CD4-positive, alpha-beta T cell treated with Interferon gamma for 1 hour (primary cell): ENCODE measurements around the gene TMEM87B.
"Not testable (repeated sequence)": the region's sequence is repeated elsewhere in the genome, so short reads cannot be mapped to it uniquely, and the experiment has no call there.

Experiments used
- DNase-seq: peaks from one replicate; pipeline ENCODE4 v3.0.0-alpha.2; 2020

The TMEM87B gene

DNA sequence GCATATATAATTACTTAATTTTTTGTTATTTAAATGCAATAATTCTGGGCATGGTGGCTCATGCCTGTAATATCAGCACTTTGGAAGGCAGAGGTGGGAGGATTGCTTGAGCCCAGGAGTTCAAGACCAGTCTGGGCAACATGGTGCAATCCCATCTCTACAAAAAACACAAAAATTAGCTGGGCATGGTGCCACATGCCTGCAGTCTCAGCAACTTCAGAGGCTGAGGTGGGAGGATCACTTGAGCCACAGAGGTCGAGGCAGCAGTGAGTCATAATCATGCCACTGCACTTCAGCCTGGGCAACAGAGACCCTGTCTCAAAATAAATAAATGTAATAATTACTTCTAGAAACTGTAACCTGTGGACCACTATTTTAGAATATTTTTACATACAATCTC, 21.5 kb upstream of the TMEM87B start:
- DNase-seq = no peak

DNA sequence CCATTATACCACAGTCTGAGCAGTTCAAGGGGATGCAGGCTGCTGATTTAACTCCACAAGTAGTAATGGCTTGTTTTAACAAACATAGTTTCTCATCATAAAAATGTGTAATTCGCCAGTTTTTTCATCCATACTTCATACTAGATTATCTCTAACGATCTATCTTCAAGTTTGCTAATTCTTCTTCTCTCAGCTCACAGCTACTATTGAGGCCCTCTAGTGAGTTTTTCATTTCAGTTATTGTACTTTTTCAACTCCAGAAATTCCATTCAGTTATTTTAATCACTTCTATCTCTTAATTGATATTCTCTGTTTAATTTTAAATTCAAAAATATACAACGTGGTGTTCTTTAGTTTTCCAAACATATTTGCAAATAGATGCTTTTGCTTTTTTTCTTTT, 20.1 kb upstream of the TMEM87B start:
- no peak for DNase-seq

DNA sequence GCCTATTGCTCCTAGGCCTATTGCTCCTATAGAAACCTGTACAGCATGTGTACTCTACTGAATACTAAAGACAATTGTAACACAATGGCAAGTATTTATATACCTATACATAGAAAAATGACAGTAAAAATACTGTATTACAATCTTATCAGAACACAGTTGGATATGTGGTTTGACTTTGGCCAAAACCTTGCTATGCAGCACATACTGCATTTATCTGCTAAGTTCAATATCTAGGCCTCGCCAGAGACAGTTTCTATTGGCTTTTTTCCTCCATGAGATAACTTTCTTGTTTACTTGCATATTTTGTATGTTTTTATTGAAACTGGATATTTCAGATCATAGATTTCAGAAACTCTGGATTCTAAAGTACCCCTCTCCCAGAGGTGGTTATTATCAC, 19.3 kb upstream of the TMEM87B start:
- DNase-seq = no peak

DNA sequence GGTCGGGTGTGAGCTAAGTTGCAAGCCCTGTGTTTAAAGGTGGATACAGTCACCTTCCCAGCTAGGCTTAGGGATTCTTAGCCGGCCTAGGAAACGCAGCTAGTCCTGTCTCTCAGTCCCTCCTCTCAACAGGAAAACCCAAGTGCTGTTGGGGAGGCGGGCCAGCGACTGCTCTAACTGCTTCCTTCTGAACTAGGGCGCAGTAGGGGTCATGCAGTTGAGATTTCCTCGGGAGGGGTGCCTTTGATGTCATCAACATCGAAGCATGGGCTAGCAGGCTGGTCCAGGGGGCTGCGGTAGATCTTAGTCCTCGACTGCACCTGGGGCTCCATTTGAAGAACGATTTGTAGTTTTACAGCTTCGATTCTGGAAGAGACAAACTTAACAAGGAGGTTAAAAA, 15.5 kb upstream of the TMEM87B start:
- DNase-seq = not testable (repeated sequence)

DNA sequence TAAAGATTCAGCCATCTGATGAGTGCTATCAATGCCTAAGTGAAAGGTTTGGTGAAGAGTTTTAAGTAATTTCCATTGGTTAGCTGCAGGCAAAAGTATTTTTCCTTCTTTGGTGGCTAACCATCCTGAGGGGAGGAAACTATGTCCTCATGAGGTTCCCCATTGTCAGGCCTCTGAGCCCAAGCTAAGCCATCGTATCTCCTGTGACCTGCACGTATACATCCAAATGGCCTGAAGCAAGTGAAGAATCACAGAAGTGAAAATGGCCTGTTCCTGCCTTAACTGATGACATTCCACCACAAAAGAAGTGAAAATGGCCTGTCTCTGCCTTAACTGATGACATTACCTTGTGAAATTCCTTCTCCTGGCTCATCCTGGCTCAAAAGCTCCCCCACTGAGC, 15.0 kb upstream of the TMEM87B start:
- not testable (repeated sequence) for DNase-seq

DNA sequence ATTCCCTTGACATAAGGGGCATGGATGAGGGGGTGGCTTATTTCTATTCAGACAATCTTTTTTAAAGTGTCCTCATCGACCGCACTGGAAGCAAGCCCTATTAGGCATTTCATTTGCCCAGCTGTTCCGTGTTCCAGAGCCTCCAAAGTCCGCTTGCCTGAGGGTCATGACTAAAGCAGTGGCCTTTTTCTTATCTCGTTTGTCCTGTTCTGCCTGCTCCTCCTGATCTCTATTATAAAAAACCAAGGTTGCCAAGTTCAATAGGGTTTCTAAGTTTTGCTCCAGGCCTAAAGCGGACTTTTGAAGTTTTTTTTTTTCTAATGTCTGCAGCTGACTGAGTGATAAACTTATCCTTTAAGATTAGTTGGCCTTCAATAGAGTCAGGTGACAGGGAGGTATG, 13.6 kb upstream of the TMEM87B start:
- DNase-seq = not testable (repeated sequence)

DNA sequence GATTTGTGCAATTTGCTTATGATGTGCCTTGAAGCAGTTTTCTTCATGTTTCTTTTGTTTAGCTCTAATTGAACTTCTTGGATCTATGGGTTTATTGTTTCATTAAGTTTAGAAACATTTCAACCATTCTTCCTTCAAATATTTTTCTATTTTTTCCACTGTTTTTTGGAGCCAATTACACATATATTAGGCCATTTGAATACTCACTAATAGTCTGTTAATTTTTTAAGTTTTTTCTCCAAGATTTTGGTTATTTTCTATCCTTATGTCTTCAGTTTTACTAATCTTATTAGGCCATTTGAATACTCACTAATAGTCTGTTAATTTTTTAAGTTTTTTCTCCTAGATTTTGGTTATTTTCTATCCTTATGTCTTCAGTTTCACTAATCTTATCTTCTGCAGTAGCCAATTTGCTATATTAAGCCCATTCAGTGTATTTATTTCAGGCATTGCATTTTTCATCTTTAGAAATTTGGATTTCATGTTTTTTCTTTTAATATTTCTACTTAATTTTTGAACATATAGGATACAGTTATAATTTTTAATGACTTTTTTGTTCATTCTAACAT, 9.5 kb upstream of the TMEM87B start:
- no peak for DNase-seq

DNA sequence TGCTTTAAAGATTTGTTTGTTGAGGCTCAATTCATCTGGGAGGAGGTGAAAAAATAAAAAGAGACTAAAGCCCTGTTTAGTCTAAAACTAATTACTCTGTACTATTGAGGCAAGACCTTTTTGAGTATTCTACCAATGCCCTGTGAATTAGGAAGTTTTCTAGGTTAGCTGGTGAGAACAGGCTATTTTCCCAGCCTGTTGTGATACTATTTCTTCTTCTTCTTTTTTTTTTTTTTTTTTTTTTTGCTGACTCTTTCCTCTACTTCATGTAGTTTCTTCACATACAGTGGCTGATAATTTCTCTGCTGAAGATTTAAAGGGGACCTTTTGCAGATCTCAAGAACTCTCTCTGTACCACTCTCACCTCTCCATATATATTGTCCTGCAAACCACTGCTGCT, 8.8 kb upstream of the TMEM87B start:
- DNase-seq = no peak

DNA sequence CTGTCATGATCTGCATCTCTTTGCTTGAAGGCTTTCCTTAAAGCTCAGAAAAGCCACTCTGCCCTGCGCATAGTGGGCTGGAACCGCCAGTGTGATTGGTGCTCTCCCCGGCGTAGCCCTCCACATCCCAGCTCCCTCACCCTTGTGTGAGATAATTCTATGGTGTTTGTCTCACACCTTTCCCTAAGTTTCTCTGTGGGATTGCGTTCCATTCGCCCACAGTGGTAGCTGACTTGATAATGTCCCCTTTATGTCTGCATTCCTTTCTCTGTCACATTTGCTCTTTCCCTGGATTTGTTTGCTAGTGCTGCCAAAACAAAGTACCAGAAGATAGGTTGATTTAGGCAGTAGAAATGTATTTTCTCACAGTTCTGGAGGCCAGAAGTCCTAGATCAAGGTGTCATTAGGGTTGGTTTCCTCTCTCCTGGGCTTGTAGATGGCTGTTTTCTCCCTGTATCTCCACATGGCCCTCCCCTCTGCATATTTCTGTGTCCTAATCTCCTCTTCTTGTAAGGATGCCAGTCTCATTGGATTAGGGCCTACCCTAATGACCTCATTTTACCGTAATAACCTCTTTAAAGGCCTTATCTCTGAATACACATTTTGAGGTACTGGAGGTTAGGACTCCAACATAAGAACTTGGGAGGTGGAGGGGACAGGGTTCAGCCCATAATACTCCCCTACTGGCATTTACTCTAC, 7.4 kb upstream of the TMEM87B start:
- DNase-seq = no peak

DNA sequence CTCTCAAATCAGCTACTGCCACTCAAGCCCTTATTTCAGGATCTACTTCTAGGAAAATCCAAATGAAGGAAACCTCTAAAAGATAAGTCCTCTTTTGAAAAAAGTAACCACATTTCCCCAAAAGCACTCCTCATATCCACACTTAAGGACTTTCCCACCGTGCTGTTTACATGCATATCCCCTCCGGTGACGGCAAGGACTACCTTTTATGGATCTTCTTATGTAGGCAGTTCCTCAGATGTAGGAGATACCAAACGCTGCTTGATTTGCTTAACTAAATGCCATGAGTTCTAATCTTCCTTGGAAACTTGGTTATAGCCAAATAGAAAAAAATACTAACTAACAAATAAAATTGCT, 6.9 kb upstream of the TMEM87B start:
- DNase-seq = no peak

DNA sequence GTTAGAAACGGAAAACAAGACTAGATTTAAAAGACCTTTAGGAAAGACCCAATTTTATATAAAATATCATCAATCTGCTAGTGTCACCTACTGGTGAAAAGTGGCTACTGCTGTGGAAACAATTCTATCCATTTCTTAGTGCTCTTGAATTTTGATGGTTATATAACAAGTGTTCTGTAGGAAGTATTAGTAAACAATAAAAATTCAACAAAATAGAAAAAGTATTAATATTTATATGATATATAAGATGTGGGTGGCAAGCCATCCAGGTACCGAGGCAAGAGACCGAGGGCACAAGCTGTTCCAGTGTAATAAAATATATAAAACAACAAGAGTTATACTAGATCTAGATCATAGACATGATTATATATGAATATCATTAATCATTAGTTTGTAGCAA, 6.2 kb upstream of the TMEM87B start:
- DNase-seq = no peak

DNA sequence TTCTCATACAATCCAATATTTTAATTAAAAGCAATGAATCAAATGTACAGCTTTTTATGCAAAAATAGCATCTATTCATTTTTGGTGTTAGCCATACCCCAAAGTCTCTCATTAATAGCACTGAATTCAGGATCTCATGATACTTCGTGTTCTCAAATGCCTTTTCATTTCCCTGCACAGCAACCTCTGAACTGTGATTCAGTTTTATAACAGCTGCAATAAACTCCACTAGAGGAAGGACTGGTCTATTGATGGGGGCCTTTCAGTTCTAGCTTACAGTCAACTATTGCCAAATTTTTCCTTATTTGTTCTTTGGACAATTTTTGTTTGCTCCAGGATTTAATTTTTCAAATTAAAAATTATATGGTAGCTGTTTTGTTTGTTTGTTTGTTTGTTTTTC, 4.8 kb upstream of the TMEM87B start:
- no peak for DNase-seq

DNA sequence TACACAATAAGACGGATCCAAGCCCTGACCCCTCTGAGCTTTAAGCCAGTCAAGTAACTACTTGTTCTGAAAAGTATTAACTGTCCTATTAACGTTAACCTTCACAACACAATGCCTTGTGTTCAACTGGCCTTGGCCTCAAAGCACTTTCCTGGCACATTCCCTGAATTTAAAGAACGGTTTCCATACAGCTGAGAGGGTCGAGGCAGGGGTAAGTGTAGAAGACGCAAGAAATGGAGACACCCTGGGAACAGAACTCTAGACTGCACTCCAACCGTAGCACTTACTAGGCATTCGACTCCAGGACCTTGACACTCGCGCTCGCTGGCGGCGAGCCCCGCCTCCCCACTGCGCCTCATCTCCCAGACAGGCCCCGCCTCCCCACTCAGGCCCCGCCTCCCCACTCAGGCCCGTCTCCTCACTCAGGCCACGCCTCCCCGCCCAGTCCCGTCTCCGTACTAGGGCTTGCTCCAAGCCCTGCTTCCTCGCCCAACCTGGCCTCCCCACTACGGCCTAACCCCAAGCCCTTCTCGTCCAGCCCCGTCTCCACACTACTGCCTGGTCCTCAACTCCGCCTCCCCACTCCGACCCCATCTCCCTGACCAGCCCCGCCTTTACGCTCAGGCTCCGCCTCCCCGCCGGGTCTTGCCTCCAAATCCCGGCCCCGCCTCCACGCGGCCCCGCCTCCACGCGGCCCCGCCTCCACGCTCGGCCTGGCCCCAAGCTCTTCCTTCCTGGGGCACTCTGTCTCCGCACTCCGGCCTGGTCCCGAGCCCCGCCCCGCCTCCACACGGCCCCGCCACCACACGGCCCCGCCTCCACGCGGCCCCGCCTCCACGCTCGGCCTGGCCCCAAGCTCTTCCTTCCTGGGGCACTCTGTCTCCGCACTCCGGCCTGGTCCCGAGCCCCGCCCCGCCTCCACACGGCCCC, 887 bp upstream of the TMEM87B start:
- peak; percentile 99 for DNase-seq

DNA sequence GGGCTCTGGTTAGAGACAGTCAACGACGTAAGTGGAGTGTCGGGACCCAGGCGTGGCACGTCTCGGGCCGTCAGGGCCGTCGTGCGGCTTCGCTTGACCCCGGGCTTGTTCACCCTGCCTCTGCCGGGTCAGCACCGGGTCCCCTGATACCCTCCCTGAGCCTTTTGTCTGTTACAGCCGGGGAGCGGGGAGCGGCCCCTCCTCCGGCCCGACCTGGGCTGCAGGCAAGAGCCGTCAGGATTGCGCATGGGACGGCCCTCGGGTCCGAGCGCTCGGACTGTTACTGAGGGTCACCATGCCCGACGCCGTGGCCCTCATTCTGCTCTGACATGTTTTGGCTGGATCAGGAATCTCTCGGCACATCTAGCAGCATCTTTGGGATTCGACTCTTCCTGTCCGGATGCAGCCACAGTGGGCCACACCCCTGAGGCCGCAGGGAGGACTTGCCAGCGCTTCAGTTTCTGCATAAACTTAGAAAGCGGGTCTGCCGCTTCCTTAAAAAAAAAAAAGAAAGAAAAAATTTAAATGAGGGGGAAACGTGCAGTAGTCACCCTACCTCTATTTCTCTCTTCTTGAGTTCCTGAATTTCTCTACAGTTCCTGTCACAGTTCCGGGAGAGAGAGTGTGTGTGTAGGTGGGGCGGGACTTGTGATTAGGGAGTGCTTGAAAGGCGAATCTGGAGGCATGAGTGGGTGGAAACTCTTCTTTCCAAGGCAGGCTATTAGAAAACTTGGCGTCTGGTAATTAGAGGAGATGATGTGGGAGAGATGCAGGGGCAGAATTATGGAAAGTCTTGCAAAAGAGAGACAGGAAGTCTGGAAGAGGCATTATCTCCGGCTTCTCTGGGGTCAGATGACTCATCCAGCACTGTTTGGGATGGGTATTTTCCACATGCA, 909 bp downstream of the TMEM87B start:
- peak; percentile 11 for DNase-seq

DNA sequence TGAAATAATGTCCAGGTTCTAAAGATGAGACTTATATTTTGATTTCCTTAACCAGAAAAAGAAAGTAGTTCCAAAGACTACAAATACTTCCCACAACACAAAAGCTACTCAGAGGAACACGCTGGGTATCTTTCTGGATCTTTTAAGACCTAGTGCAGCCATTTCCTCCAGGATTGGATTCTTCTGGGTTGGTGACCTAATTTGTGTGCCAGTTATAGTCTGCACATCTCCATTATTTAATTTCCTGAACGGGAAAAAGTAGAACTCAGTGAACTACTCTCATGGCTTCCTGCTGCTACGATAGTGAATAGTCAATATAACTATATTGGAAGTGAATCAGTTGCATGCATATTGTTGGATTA, 1.5 kb downstream of the TMEM87B start:
- no peak for DNase-seq

DNA sequence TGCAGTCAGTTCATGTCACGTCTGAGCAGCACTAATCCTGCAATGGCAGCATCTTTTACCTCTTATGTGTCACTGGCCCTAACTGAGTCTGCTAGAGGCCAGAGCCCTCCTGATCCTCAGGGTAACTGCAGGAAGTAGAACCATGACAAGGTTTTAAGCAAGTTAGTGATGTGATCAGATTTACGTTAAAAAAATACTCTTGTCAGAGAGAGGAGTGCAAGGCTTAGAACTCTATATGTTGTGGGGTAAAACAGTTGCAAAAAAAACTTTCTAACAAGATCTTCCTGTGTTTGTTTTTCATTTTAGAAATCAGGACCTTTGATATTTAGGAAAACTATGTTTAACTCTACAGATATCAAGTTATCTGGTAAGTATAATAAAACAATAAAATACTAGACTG, 4.6 kb downstream of the TMEM87B start:
- no peak for DNase-seq

DNA sequence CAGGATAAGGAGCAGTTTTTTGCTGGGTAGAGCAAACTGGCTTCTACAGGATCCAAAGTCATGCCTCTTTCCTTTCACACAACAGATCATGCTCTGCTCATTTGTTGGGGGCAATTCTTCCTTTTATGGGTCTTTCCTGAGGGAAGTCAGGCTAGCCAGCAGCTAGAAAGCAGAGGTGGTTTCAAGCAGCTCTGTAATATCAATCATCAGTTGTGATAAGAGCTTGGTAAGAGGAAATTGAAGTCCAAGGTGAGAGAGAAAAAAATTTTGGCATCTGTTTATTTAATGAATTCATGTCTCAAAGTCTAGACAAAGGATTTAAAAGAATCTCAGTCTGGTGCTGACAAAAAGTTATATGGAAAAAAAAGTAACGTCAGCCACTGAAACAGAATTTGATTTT, 6.2 kb downstream of the TMEM87B start:
- DNase-seq = no peak

DNA sequence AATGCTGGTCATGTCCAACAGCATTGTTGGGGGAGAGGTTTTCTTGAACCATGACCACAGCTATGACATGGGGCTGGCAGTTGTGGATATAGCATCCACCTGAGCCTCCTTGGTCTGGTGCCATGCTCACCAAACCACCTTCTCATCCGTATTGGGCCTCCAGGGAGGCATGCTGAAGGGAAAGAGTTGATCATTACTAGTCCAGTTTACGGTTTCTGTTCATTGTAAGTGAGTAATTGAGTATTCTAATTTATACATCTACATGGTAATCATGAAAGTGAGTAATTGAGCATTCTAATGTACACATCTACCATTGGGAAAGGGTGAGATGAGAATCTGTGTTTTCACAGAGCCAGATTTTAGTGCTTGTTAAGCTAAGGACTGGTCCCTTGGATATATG, 6.8 kb downstream of the TMEM87B start:
- no peak for DNase-seq

DNA sequence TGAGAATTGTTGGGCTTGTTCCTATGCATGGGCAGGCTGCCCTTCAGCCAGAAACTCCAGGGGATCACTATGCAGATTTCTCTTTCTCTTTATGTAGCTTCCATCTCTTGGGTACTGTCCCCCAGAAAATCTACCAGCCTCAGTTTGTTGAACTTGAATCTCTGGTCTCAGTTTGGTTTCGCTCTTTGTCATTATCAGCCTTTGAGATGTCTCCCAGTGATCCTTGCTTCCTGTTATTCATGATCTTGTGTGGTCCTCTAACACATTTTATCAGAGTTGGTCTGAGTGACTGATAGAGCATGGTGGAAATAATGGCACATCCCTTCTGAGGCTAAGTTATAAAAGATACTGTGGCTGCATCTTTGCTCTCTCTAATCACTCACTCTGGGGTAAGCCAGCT, 7.8 kb downstream of the TMEM87B start:
- DNase-seq = no peak

DNA sequence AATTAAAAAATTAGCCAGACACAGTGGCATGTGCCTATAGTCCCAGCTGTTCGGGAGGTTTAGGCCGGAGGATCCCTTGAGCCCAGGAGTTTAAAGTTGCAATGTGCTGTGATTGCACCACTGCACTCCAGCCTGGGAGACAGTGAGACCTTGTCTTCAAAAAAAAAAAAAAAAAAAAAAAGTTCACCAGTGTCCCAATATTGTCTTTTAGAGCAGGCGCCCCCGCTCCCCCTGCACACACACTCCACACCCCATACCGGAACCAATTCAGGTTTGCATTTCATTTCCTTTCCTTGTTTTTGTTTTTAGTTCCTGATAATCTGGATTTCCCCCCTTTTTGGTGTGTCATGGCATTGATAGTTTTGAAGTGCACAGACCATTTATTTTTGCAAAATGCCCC, 10.4 kb downstream of the TMEM87B start:
- no peak for DNase-seq

DNA sequence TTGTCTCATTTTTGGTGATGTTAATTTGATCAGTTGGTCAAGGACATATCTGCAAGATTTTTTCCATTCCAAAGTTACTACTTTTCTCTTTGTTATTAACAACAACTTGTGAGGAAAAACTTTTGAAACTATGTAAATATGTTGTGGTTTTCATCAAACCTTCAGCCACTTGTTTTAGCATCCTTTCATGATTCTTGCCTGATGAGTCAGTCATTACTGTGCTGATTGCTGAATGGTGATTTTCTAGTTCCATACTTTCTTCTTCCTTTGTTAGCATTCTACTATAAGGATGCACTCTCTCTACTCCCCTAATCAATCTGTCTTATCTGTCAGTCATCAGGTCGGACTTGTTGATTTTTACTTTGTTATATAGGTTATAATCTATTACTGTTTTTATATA, 10.9 kb downstream of the TMEM87B start:
- no peak for DNase-seq

DNA sequence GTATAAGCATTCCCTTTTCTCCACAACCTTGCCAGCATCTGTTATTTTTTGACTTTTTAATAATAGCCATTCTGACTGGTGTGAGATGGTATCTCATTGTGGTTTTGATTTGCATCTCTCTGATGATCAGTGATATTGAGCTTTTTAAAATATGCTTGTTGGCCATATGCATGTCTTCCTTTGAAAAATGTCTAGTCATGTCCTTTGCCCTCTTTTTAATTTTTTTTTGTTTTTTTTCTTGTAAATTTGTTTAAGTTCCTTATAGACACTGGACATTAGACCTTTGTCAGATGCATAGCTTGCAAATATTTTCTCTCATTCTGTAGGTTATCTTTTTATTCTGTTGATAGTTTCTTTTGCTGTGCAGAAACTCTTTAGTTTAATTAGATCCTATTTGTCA, 14.7 kb downstream of the TMEM87B start:
- DNase-seq = not testable (repeated sequence)

DNA sequence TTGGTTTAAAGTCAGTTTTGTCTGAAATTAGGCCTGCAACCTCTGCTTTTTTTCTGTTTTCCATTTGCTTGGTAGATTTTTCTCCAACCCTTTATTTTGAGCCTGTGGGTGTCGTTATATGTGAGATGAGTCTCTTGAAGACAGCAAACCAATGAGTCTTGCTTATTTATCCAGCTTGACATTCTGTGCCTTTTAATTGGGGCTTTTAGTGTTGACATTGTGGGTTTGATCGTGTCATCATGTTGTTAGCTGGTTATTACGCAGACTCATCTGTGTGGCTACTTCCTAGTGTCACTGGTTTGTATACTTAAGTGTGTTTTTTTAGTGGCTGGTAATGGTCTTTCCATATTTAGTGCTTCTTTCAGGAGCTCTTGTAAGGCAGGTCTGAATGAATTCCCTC, 18.8 kb downstream of the TMEM87B start:
- no peak for DNase-seq
